ENCODE data around the gene ST3GAL4. TPM values are rescaled to one million over a fixed set of nuclear protein-coding genes. Genes with fewer than 3 reads are reported as not detected.

ST3GAL4 gene
- total and polyA plus RNA-seq, 2 donors (not counting 1 experiment from before 2014, with no cell fraction given), result 1.1 to 1.9 TPM

DNA sequence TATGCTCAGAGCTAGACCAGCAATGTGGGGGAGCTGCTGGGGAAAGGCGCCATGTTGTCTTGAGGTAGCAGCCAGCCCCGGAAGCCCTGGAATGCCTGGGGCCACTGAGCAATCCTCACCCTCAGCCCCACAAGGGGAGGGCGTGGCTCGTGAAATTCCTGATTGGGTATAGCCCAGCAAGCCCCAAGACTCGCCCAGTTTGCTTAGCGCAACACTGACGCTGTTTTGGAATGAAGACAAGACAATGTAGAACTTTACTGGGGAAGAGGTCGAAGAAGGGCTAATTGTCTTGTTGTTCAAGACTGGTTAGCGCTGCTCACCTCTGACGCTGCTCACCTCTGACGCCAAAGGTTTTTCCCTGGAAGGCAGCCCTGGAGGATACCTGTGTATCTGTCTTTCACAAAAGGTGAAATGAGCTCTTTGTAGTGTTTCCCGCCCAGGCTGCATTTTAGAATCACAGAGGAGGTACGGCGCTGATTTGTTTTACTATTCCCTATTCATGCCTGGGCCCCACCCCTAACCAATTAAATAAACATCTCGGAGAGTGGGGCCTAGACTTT is 47.6 kb downstream of the ST3GAL4 start:
- H3K4me1 ChIP-seq (ENCODE audit: control insufficient read depth in 2 of 2, insufficient read depth in 2 of 2, low read length in 2 of 2), result no peaks in the 10 kb centered on the region
- no peaks in the 10 kb centered on the region for H3K36me3 ChIP-seq (replicated peaks in 1 of 2; ENCODE audit: control extremely low read depth in 1 of 2, control insufficient read depth in 1 of 2, extremely low read depth in 1 of 2, insufficient read depth in 2 of 2, low read length in 1 of 2)
- Mint-ChIP-seq H3K27ac (no peak overlapping the region), H3K27me3 (peaks cover 8% of the 10 kb centered on the region), H3K4me3 (no peak overlapping the region), H3K9me3 (ENCODE audit: insufficient read depth) (no peaks in the 10 kb centered on the region), H3K4me1 (no peaks in the 10 kb centered on the region)
- no peak overlapping the region for H2AFZ ChIP-seq (ENCODE audit: insufficient read depth, low read depth, low read length, poor library complexity, severe bottlenecking)
- H3K27ac ChIP-seq (ENCODE audit: low read length in 2 of 2), result no peak overlapping the region
- H3K4me2 ChIP-seq (replicated peaks; ENCODE audit: low read depth, low read length, poor library complexity, severe bottlenecking), result no peak overlapping the region
- no peak overlapping the region for H3K9ac ChIP-seq (ENCODE audit: low read length)
- ChIA-PET POLR2A (no interaction called here), CTCF (no interaction called here)
- H3K9me3 ChIP-seq (ENCODE audit: control extremely low read depth in 1 of 3, control insufficient read depth in 2 of 3, insufficient read depth in 1 of 3, low read length in 2 of 3), result peaks cover 0 to 5% (median 0%) of the 10 kb centered on the region in 3 donors
- H3K4me3 ChIP-seq (ENCODE audit: control extremely low read depth in 1 of 5, extremely low read depth in 1 of 5, insufficient read depth in 1 of 5, low read depth in 2 of 5, low read length in 4 of 5), result no peak overlapping the region
- H3K79me2 ChIP-seq (ENCODE audit: control insufficient read depth, insufficient read depth, low read length), result no peaks in the 10 kb centered on the region
- DNase-seq (no peak), ATAC-seq (ENCODE audit: low read depth) (no peak)
- no peaks in the 10 kb centered on the region for H4K20me1 ChIP-seq (ENCODE audit: control insufficient read depth, insufficient read depth, low read length, poor library complexity, severe bottlenecking)
- H3K27me3 ChIP-seq (replicated peaks in 1 of 4; ENCODE audit: control extremely low read depth in 1 of 4, control insufficient read depth in 3 of 4, insufficient read depth in 4 of 4, low read length in 3 of 4), result no peaks in the 10 kb centered on the region
- intact Hi-C loops (cut with micrococcal nuclease), result no loop called here
- TF ChIP-seq, protein P1, sequence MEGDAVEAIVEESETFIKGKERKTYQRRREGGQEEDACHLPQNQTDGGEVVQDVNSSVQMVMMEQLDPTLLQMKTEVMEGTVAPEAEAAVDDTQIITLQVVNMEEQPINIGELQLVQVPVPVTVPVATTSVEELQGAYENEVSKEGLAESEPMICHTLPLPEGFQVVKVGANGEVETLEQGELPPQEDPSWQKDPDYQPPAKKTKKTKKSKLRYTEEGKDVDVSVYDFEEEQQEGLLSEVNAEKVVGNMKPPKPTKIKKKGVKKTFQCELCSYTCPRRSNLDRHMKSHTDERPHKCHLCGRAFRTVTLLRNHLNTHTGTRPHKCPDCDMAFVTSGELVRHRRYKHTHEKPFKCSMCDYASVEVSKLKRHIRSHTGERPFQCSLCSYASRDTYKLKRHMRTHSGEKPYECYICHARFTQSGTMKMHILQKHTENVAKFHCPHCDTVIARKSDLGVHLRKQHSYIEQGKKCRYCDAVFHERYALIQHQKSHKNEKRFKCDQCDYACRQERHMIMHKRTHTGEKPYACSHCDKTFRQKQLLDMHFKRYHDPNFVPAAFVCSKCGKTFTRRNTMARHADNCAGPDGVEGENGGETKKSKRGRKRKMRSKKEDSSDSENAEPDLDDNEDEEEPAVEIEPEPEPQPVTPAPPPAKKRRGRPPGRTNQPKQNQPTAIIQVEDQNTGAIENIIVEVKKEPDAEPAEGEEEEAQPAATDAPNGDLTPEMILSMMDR (IDR thresholded peaks at IDR 0.05), result no peak
- TF ChIP-seq EZH2 (IDR thresholded peaks at IDR 0.05; ENCODE audit: borderline replicate concordance, insufficient read depth, low read depth, low read length, poor library complexity, severe bottlenecking), result no peak
- WGBS (ENCODE audit: insufficient coverage), result 98% methylated on average over 9 of the region's 15 CpGs

DNA sequence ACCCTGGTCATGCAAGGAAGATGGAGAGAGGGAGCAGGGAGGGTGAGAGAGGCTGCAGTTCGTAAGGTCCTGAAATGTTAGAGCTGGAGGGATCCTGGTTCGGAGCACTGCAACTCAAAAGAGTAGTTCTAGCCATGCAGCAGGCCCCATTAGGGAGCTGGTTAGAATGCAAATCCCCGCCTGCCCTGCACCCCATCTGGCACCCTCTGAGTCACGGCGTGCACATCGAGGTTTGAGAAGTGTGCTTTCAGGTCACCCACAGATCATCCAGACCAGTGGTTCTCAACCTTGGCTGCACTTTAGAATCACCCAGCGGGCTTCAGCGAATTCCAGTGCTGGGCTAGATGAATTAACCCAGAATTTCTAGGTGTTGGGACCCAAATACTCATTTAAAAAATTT is 48.2 kb downstream of the ST3GAL4 start:
- H3K27ac Mint-ChIP-seq, result no peak overlapping the region
- no peak overlapping the region for H3K4me3 Mint-ChIP-seq
- no peaks in the 10 kb centered on the region for H3K4me1 ChIP-seq (ENCODE audit: control insufficient read depth in 2 of 2, insufficient read depth in 2 of 2, low read length in 2 of 2)
- H3K36me3 ChIP-seq (replicated peaks in 1 of 2; ENCODE audit: control extremely low read depth in 1 of 2, control insufficient read depth in 1 of 2, extremely low read depth in 1 of 2, insufficient read depth in 2 of 2, low read length in 1 of 2), result no peaks in the 10 kb centered on the region
- no peak overlapping the region for H3K9ac ChIP-seq (ENCODE audit: low read length)
- intact Hi-C loops (cut with micrococcal nuclease), result no loop called here
- H3K27ac ChIP-seq (ENCODE audit: low read length in 2 of 2), result no peak overlapping the region
- ChIA-PET CTCF (interaction anchor here (1.0 kb wide), 1 partner anchor 78 kb away, joined by 3 read pairs; no protein-coding TSS in a partner anchor), POLR2A (no interaction called here)
- DNase-seq (no peak), ATAC-seq (ENCODE audit: low read depth) (no peak)
- H3K27me3 ChIP-seq (replicated peaks in 1 of 4; ENCODE audit: control extremely low read depth in 1 of 4, control insufficient read depth in 3 of 4, insufficient read depth in 4 of 4, low read length in 3 of 4), result no peaks in the 10 kb centered on the region
- peaks cover 0 to 4% (median 0%) of the 10 kb centered on the region in 3 donors for H3K9me3 ChIP-seq (ENCODE audit: control extremely low read depth in 1 of 3, control insufficient read depth in 2 of 3, insufficient read depth in 1 of 3, low read length in 2 of 3)
- peaks cover 8% of the 10 kb centered on the region for H3K27me3 Mint-ChIP-seq
- no peaks in the 10 kb centered on the region for H4K20me1 ChIP-seq (ENCODE audit: control insufficient read depth, insufficient read depth, low read length, poor library complexity, severe bottlenecking)
- TF ChIP-seq, protein P1 (IDR thresholded peaks at IDR 0.05), result no peak
- no peak for TF ChIP-seq EZH2 (IDR thresholded peaks at IDR 0.05; ENCODE audit: borderline replicate concordance, insufficient read depth, low read depth, low read length, poor library complexity, severe bottlenecking)
- no peaks in the 10 kb centered on the region for H3K79me2 ChIP-seq (ENCODE audit: control insufficient read depth, insufficient read depth, low read length)
- WGBS (ENCODE audit: insufficient coverage), result 48% methylated on average over 6 of the region's 8 CpGs
- H2AFZ ChIP-seq (ENCODE audit: insufficient read depth, low read depth, low read length, poor library complexity, severe bottlenecking), result no peak overlapping the region
- no peaks in the 10 kb centered on the region for H3K9me3 Mint-ChIP-seq (ENCODE audit: insufficient read depth)
- no peak overlapping the region for H3K4me3 ChIP-seq (ENCODE audit: control extremely low read depth in 1 of 5, extremely low read depth in 1 of 5, insufficient read depth in 1 of 5, low read depth in 2 of 5, low read length in 4 of 5)
- H3K4me2 ChIP-seq (replicated peaks; ENCODE audit: low read depth, low read length, poor library complexity, severe bottlenecking), result no peak overlapping the region
- H3K4me1 Mint-ChIP-seq, result no peaks in the 10 kb centered on the region
